Loucy (cell line): Measurements from ENCODE around the gene RBMS2.

Experiments
- EZH2phosphoT487 ChIP-seq: fragments of 200-600 bp; IDR thresholded peaks from 2 replicates; pipeline ENCODE4 v1.6.1; 2018; ENCODE audit warnings: antibody characterized with exemption, mild to moderate bottlenecking, moderate library complexity, borderline replicate concordance
- TF ChIP-seq, protein P1 (sequence below): fragments of 200-600 bp; sonication (generic); conservative IDR thresholded peaks from 2 replicates; pipeline ENCODE4 v1.5.1; 2014; ENCODE audit warnings: mild to moderate bottlenecking, antibody characterized with exemption, low read length

- TF ChIP-seq, protein P1, sequence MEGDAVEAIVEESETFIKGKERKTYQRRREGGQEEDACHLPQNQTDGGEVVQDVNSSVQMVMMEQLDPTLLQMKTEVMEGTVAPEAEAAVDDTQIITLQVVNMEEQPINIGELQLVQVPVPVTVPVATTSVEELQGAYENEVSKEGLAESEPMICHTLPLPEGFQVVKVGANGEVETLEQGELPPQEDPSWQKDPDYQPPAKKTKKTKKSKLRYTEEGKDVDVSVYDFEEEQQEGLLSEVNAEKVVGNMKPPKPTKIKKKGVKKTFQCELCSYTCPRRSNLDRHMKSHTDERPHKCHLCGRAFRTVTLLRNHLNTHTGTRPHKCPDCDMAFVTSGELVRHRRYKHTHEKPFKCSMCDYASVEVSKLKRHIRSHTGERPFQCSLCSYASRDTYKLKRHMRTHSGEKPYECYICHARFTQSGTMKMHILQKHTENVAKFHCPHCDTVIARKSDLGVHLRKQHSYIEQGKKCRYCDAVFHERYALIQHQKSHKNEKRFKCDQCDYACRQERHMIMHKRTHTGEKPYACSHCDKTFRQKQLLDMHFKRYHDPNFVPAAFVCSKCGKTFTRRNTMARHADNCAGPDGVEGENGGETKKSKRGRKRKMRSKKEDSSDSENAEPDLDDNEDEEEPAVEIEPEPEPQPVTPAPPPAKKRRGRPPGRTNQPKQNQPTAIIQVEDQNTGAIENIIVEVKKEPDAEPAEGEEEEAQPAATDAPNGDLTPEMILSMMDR = peak; percentile 38
- no peak for TF ChIP-seq EZH2phosphoT487
Observed at GRCh38 chr12:56634837-56635791, 113.5 kb downstream of the RBMS2 start.
